Measurements from ENCODE around the gene DCAKD.

DNA sequence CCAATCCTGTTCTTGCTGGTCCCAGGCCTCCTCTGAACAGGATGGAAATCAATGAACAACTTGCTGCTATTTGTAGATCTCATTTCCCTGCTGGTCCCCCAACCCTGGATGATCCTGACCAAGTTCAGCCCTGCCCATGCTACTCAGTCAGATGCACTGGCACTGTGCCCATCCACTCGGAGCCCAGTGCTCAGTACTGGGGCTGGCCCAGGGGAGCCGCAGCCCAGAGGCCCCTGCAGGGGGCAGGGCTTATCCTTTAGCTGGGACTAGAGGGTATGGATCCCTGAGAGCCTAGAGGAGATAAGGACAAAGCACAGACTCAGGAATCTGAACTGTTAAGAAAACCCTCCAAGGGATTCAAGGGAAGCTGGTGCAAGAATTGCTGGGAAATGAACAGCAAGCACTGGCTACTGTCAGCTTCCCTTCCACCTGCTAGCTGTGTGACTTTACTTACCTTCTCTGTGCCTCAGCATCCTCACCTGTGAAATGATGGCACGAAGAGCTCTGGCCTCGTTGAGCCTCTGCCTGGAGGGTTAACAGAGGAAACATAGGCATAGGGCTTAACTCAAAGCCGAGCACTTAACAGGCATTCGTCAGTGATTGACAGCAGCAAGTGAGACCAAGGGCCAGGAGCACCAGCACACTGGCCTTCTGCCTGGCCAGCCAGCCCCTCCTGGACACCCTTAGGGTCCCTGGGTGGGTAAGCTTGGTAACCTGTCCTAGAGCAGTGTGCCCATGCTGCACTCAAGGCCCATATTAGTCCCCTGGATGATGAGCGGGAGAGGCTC lies 53.5 kb downstream of the DCAKD start:
- TF ChIP-seq POLR2AphosphoS5 (IDR thresholded peaks at IDR 0.05) (no peak), CTCF (IDR thresholded peaks at IDR 0.05) (no peak), POLR2A (IDR thresholded peaks at IDR 0.05) (no peak), EP300 (IDR thresholded peaks at IDR 0.05; ENCODE audit: low read depth) (no peak)
